C4-2B (cell line): ENCODE data around the gene SEC16A.

Experiments used
- H3K27ac ChIP-seq: fragments of 450-650 bp; 2 replicates; pipeline ENCODE4 v1.5.1; 2017
- CTCF ChIP-seq: fragments of 450-650 bp; conservative IDR thresholded peaks from 2 replicates; pipeline ENCODE4 v1.5.1; 2017; ENCODE audit warnings: mild to moderate bottlenecking
- ZFX ChIP-seq: fragments of 450-650 bp; IDR thresholded peaks from 2 replicates; pipeline ENCODE4 v1.6.1; 2017

Gene SEC16A

GRCh38 chr9:136528716-136529341, 46.0 kb upstream of the SEC16A start:
- no peak for TF ChIP-seq ZFX
- TF ChIP-seq CTCF, result no peak
- H3K27ac ChIP-seq, result peak overlapping the region; percentile 41; the same call in 1 of the 2 replicates

- H3K27ac ChIP-seq, result peak overlapping the region; percentile 41; the same call in 1 of the 2 replicates
- TF ChIP-seq ZFX (no peak), CTCF (no peak)
These were observed 45.2 kb upstream of the SEC16A start for GRCh38 chr9:136527721-136528710.

GRCh38 chr9:136527131-136527530, 44.3 kb upstream of the SEC16A start:
- no peak overlapping the region for H3K27ac ChIP-seq
- TF ChIP-seq ZFX (no peak), CTCF (no peak)

GRCh38 chr9:136526625-136527066, 43.8 kb upstream of the SEC16A start:
- no peak overlapping the region for H3K27ac ChIP-seq
- no peak for TF ChIP-seq CTCF
- no peak for TF ChIP-seq ZFX

GRCh38 chr9:136525841-136526499, 43.1 kb upstream of the SEC16A start:
- no peak overlapping the region for H3K27ac ChIP-seq
- no peak for TF ChIP-seq CTCF
- TF ChIP-seq ZFX, result no peak

- no peak overlapping the region for H3K27ac ChIP-seq
- TF ChIP-seq CTCF, result no peak
- no peak for TF ChIP-seq ZFX
These were observed 42.4 kb upstream of the SEC16A start for GRCh38 chr9:136525207-136525606.
